SK-N-DZ (cell line): ENCODE results near the gene VPS35L.
"Not testable (repeated sequence)": the region's sequence is repeated elsewhere in the genome, so short reads cannot be mapped to it uniquely, and the experiment has no call there.

Source experiments
- DNase-seq: peaks from one replicate; pipeline ENCODE4 v3.0.0-alpha.2; 2015; ENCODE audit warnings: low spot score

VPS35L gene

GRCh38 chr16:19710991-19711545, 155.6 kb downstream of the VPS35L start:
- no peak for DNase-seq

DNA sequence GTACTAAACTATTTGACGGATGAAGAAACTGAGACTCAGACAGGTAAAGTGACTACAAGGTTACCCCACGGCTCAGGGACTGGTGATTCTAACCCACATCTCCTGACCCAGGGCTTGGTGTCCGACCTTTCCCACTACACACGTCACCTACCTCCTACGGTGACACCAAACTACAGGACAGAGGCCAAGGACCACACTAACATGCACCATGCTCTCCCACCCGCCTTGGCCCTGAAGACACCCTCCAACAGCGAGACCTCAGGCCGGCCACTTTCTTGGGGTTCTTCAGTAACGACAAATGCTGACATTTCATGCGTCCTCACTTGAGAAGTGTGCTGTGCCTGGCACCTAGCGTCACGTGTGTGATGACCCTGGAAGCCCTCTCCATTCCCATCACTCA, 156.1 kb downstream of the VPS35L start:
- DNase-seq = no peak

DNA sequence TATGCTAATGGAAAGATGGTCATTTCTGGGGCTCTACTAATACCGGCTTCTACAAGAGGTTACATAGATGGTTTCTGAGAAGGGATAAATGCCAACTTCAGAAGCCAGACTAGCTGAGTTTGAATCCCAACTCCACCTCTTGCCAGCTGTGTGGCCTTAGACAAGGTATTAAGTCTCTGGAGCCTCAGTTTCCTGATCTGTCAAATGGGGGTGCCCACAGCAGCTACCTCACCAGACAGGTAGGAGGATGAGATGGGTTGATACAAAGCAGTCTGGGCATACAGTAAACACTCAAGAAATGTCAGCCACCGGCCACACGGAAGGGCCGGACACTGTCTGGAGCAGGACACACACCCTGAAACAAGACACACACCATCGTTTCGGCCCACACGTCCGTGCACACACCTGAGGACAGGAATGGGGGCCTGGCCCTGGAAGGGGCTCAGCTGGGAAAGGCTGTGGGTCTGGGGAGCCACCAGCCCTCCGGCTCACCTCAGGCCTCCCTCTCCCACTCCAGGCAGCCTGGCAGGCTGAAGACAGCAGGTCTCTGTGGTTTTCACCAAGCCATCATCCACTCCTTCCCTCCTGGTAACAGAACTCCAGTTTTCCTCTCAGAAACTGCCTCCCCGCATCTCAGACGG, 157.0 kb downstream of the VPS35L start:
- no peak for DNase-seq

DNA sequence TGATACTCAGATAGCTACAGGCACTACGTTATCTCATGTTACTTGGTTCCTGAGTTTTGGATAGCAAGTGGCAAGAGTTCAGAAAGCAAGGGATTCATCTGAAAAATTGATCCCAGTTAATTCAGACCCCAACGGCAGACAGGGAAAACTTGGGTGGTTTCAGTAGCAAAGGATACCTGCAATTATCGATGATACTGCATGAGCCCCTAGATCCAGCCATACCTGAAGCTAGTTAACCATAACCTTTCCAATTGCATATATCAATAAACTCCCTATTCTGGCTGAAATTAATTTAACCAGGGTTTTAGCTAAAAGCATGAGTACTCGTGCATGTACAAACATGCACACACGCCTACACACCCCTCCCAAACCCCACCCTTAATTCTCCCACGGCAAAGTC, 158.2 kb downstream of the VPS35L start:
- no peak for DNase-seq

DNA sequence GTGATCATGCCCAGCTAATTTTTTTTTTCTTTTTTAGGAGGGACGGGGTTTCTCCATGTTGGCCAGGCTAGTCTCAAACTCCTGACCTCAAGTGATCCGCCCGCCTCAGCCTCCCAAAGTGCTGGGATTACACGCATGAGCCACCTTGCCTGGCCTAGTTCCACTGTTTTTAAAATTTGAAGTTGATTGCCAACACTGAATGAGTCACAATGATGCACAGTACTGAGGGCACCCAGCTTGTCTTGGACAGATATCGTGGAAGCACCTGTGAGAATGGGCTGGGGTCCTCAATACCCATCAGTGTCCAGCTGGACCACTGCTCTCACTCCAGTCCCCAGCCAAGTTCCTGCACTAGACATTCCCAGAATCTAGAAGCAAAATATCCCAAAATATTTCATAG, 160.1 kb downstream of the VPS35L start:
- no peak for DNase-seq

DNA sequence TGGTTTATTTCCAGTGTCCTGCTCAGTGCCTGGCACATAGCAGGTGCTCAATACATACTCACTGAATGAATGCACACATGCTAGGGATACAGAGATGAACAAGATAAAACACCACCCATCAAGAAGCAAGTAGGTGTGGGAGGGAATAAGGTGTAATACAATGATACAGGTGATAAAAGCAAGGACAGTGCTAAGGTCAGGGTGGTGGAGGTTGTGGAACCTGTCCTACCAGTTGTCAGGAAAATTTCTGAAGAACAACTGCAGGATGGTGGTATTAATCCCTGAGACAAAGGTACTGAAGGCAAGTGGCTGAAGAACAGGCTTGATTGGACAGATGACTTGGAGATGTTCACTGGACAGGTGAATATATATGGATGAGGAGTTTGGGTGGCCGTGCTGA, 160.7 kb downstream of the VPS35L start:
- no peak for DNase-seq

GRCh38 chr16:19716728-19717127, 161.2 kb downstream of the VPS35L start:
- not testable (repeated sequence) for DNase-seq

DNA sequence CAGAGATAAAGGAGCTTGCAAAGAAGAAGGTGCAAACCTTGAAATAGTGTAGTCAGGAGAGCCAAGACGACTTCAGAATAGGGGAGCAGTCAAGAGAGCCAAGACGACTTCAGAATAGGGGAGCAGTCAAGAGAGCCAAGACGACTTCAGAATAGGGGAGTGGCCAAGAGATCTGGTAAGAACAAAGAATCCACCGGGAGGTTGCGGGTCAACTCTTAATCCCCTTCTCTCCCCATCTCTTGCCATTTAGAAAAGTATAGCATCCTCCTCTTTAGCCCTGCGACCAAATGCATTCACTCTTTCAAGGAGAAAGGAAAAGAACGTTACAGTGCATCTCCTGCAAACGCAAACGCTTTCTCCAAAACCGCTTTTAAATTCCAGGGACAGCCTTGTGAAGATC, 161.8 kb downstream of the VPS35L start:
- DNase-seq = peak; percentile 28

GRCh38 chr16:19717741-19718623, 162.5 kb downstream of the VPS35L start, which contains the start of the genes IQCK and KNOP1:
TSS of gene IQCK (plus strand) at chr16:19718271. CDS start at chr16:19718307, 36 bp downstream.
TSS of gene KNOP1 (minus strand) at chr16:19718227. CDS start at chr16:19715035, 3,192 bp downstream.
- peak; percentile 91 for DNase-seq

DNA sequence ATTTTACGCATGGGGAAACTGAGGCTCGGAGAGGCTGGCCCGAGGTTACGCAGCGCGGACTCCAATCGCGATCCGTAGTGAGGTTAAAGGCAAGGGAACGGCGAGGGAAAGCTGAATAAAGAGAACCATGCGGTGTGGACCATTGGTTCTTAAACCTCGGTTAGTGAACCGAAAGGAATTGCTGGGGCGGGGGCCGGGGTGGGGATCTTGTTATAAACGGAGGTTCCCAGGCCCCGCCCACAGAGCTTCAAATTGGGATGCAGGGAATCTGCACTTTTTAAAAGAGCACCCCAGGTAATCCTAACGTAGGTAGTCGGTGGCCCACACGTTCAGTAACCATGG, 163.1 kb downstream of the VPS35L start:
- DNase-seq = no peak

DNA sequence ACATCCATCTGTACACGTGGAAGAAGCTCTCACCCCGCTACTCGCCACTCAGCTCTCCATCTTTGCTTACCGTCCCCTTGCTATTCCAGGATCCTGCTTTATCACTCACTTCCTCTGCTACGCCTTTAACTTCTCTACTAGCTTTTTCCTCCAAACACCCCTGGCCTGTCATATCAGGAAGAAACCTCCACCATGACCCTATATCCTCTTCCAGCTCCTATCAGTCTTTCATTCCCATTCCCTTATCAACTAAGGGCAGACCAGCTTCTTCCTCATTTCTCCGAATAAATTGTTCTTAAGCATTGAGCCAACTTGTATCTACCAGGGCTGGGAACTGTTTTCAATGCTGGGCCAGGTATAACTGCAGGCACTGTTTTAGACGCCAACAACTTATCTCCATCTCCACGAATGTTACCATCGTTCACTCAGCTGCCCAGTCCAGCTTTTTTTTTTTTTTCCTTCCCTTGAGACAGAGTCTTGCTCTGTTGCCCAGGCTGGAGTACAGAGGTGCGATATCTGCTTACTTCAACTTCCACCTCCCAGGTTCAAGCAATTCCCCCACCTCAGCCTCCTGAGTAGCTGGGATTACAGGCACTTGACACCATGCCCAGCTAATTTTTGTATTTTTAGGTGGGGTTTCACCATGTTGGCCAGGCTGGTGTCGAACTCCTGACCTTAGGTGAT, 166.9 kb downstream of the VPS35L start:
- DNase-seq = no peak

- no peak for DNase-seq
Observed at GRCh38 chr16:19722981-19723380, 167.5 kb downstream of the VPS35L start.

DNA sequence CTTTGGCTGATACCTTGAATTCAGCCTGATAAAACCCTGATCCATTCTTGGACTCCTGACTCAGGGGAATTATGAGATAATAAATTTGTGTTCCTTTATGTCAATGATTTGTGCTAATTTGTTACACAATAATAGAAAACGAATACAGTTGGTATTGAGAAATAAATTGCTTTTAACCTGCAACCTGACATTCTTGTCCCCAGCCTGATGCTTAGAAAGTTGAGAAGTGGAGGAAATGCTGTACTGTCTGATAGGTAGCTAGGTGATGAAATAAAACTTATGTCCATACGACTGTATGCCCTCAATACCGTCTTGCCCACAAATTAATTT, 173.1 kb downstream of the VPS35L start:
- DNase-seq = no peak

DNA sequence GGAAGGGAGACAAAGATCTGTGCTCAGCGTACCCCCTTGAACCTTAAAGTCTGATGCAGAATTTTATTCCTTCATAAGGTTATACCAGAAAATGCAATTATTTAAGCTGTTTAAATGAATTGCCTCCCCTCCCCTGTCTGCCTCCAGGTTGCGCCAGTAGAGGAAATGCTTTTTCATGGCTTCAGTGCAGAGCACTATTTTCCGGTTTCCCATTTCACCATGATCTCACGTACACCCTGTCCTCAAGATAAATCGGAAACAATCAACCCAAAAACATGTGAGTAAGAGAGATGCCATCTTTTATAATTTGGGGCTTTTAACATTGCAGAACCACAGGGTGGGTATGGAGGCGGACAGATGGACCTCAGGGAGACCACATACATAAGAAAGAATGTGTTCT, 178.0 kb downstream of the VPS35L start:
- DNase-seq = no peak

DNA sequence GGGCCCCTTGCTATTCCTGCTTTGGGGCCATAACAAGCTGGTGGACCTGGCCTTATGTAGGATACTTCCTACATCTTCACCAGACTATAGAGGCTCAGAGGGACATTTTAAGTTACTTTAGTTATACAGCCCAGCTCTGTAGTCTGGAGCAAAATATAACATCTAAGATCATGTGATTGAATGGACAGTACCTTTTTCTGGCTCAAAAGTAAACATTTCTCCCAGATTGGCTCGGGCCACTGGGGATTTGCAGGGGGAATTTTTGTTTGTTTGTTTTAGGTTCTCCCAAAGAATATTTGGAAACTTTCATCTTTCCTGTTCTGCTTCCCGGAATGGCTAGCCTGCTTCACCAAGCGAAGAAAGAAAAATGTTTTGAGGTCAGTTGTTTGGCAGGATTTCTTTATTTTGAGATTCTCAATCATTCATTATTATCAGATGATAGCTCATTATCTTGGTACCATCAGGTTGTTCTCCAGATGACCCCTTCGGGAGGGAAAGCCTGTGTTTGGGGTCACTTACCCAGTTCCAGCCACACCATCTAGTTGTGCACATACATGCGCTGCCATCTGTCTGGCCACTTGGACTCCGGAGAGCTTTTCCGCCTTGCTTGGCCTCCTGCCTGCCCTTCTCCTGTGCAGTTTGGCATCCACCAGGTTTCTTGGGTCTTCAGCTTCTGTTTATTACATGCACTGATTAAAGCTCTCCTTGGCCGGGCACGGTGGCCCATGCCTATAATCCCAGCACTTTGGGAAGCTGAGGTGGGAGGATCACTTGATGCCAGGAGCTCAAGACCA, 179.8 kb downstream of the VPS35L start:
- no peak for DNase-seq

- DNase-seq = no peak
Observed at GRCh38 chr16:19737306-19738038, 182.0 kb downstream of the VPS35L start.

DNA sequence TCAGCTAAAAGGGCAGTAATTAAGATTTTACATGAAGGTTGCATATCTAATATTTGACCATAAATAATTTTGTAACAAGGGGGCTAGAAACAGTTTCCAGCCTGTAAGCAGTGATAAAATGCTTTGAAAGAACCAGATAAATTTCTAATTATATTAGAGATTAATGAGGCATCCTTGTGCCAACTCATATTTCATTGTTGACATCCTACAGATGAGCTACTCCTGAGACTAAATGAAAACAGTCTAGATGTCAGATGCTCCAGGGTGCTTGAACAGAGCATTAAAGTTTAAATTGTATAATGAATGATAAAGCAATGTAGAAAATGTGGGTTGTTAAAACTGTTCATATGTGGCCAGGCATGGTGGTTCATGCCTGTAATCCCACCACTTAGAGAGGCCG, 185.9 kb downstream of the VPS35L start:
- no peak for DNase-seq

- DNase-seq = no peak
Observed at GRCh38 chr16:19743816-19744159, 188.3 kb downstream of the VPS35L start.

- DNase-seq = no peak
Observed at GRCh38 chr16:19744670-19745069, 189.2 kb downstream of the VPS35L start.

- no peak for DNase-seq
Observed at GRCh38 chr16:19745286-19746010, 189.9 kb downstream of the VPS35L start.
